GM10266 (cell line): ENCODE results near the gene GMPPB.
"Not testable (repeated sequence)": the region's sequence is repeated elsewhere in the genome, so short reads cannot be mapped to it uniquely, and the experiment has no call there.

Experiments used
- DNase-seq: peaks from one replicate; pipeline ENCODE4 v3.0.0; 2012; ENCODE audit errors: extremely low spot score
- CTCF ChIP-seq: IDR thresholded peaks from 2 replicates; pipeline ENCODE4 v1.5.1; 2012; ENCODE audit warnings: mild to moderate bottlenecking, low read depth; ENCODE audit not compliant: control insufficient read depth, insufficient read depth; ENCODE audit errors: missing control alignments

Gene GMPPB

GRCh38 chr3:49761661-49762060 is 37.9 kb upstream of the GMPPB start:
- DNase-seq: no peak
- TF ChIP-seq CTCF: no peak

GRCh38 chr3:49759226-49759625 is 35.5 kb upstream of the GMPPB start:
- no peak for DNase-seq
- no peak for TF ChIP-seq CTCF

GRCh38 chr3:49757197-49757596 is 33.4 kb upstream of the GMPPB start:
- no peak for TF ChIP-seq CTCF
- DNase-seq: no peak

GRCh38 chr3:49756036-49756435 is 32.3 kb upstream of the GMPPB start:
- TF ChIP-seq CTCF: no peak

GRCh38 chr3:49754536-49754935 is 30.8 kb upstream of the GMPPB start:
- no peak for DNase-seq
- TF ChIP-seq CTCF: no peak

More at GRCh38 chr3:49756036-49756435, 32.3 kb upstream of the GMPPB start:
- DNase-seq: no peak

GRCh38 chr3:49751501-49751900 is 27.8 kb upstream of the GMPPB start:
- no peak for DNase-seq
- TF ChIP-seq CTCF: no peak

GRCh38 chr3:49750056-49750455 is 26.3 kb upstream of the GMPPB start:
- TF ChIP-seq CTCF: no peak
- no peak for DNase-seq

GRCh38 chr3:49748874-49749273 is 25.1 kb upstream of the GMPPB start:
- DNase-seq: not testable (repeated sequence)
